Osteoblast (primary cell): ENCODE measurements around the gene MUS81. TPM values are rescaled to one million over a fixed set of nuclear protein-coding genes. Genes with fewer than 3 reads are reported as not detected.
A peak's percentile ranks its signal among the peaks of the same experiment; 100 is the strongest.

ENCODE experiments used
- DNase-seq: peaks from one replicate; pipeline ENCODE4 v3.0.0; 2011; ENCODE audit warnings: low spot score, mixed read lengths; ENCODE audit not compliant: insufficient read length; ENCODE audit errors: missing footprints
- H2AFZ ChIP-seq: 2 replicates; pipeline ENCODE4 v1.6.0; 2011; ENCODE audit warnings: mild to moderate bottlenecking, low read length
- H3K27ac ChIP-seq: 2 replicates; pipeline ENCODE4 v1.5.1; 2011; ENCODE audit warnings: mild to moderate bottlenecking, low read depth, low read length, moderate library complexity
- H3K27me3 ChIP-seq: 2 replicates; pipeline ENCODE4 v1.6.0; 2012; ENCODE audit warnings: mild to moderate bottlenecking, control low read depth, inconsistent platforms, low read length, moderate library complexity; ENCODE audit not compliant: insufficient read depth
- H3K36me3 ChIP-seq: 2 replicates; pipeline ENCODE4 v1.5.1; 2011; ENCODE audit warnings: mild to moderate bottlenecking, low read length, control low read depth, moderate library complexity; ENCODE audit not compliant: insufficient read depth
- H3K4me1 ChIP-seq: 2 replicates; pipeline ENCODE4 v1.5.1; 2011; ENCODE audit warnings: mild to moderate bottlenecking, low read length, control low read depth, moderate library complexity; ENCODE audit not compliant: insufficient read depth
- H3K4me2 ChIP-seq: 2 replicates; pipeline ENCODE4 v1.6.0; 2011; ENCODE audit warnings: mild to moderate bottlenecking, low read length; ENCODE audit not compliant: insufficient read depth
- H3K4me3 ChIP-seq: fragments of 200-600 bp; sonication (generic); 3 replicates; pipeline ENCODE4 v1.5.1; 2012; ENCODE audit warnings: mild to moderate bottlenecking, low read length, inconsistent platforms; ENCODE audit not compliant: insufficient read depth
- H3K79me2 ChIP-seq: 2 replicates; pipeline ENCODE4 v1.6.0; 2012; ENCODE audit warnings: mild to moderate bottlenecking, low read length, control low read depth, inconsistent platforms; ENCODE audit not compliant: insufficient read depth
- H3K9me3 ChIP-seq: 2 replicates; pipeline ENCODE4 v1.5.1; 2011; ENCODE audit warnings: low read depth, low read length, control low read depth
- H4K20me1 ChIP-seq: 2 replicates; pipeline ENCODE4 v1.6.0; 2012; ENCODE audit warnings: mild to moderate bottlenecking, low read length, control low read depth; ENCODE audit not compliant: insufficient read depth
- total RNA-seq: library from RNA; depleted of rRNA; stranded (reverse); fragments of >200 nt; gene quantifications from 2 replicates; pipeline ENCODE4 v1.2.3, GENCODE V29; 2012
- TF ChIP-seq, protein P1 (sequence below): IDR thresholded peaks from 2 replicates; pipeline ENCODE4 v1.5.1; 2011; ENCODE audit warnings: mild to moderate bottlenecking, low read depth, low read length, moderate library complexity; ENCODE audit errors: extremely low read depth

The MUS81 gene
- total RNA-seq, 1 donor: 53.6 TPM

DNA sequence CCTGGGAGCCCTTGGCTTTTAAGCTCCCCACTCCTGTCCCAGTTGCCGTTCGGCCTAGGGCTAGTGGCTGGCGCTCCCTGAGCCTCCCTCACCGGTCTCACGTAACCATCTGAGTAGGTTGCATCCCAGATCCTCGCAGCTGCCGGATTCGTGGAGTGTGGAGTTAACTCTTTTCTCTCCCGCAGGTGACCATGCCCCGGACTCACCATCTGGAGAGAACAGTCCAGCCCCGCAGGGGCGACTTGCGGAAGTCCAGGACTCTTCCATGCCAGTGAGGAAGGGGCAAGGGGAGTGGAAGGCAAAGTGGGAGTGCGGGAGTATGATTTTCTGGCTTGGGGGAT lies 902 bp downstream of the MUS81 start:
- TF ChIP-seq, protein P1, sequence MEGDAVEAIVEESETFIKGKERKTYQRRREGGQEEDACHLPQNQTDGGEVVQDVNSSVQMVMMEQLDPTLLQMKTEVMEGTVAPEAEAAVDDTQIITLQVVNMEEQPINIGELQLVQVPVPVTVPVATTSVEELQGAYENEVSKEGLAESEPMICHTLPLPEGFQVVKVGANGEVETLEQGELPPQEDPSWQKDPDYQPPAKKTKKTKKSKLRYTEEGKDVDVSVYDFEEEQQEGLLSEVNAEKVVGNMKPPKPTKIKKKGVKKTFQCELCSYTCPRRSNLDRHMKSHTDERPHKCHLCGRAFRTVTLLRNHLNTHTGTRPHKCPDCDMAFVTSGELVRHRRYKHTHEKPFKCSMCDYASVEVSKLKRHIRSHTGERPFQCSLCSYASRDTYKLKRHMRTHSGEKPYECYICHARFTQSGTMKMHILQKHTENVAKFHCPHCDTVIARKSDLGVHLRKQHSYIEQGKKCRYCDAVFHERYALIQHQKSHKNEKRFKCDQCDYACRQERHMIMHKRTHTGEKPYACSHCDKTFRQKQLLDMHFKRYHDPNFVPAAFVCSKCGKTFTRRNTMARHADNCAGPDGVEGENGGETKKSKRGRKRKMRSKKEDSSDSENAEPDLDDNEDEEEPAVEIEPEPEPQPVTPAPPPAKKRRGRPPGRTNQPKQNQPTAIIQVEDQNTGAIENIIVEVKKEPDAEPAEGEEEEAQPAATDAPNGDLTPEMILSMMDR: no peak
- Histone ChIP-seq H2AFZ (no peak overlapping the region), H3K36me3 (peaks cover 50% of the 10 kb centered on the region), H3K9me3 (no peaks in the 10 kb centered on the region), H3K4me1 (peaks cover 38% of the 10 kb centered on the region), H3K27me3 (no peaks in the 10 kb centered on the region), H4K20me1 (peaks cover 24% of the 10 kb centered on the region), H3K27ac (peak overlapping the region; percentile 82), H3K4me2 (peak overlapping the region; percentile 99), H3K4me3 (peak overlapping the region; percentile 99), H3K79me2 (peaks cover 52% of the 10 kb centered on the region)
- DNase-seq: peak; percentile 77

DNA sequence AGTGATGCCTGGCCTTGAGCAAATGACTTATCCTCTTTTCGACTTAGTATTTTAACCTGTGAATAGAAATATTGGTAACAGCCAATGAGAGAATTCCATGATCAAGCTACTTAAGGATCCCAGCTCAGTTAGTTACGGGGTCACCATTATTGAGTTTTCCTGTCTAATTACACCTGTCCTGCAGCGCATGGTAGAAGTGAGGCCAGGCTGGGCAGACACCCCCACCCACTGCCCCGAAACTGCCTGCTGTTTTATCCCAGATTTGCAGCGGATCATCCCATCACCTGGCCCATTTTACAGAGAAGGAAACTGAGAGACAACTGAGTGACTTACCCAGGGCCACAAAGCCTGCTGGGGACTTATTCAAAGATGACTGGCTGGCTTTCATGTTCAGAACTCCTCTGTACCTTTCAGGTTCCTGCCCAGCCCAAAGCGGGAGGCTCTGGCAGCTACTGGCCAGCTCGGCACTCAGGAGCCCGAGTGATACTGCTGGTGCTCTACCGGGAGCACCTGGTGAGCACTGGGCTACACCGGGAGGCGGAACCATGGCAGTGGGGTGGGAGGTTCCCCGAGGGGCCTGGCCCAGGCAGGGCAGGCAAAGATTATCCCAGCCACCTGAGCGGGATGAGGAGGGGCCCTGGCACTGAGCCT lies 1.4 kb downstream of the MUS81 start:
- Histone ChIP-seq H3K4me1 (peaks cover 33% of the 10 kb centered on the region), H3K36me3 (peaks cover 50% of the 10 kb centered on the region), H3K79me2 (peaks cover 47% of the 10 kb centered on the region), H3K9me3 (no peaks in the 10 kb centered on the region), H3K27me3 (no peaks in the 10 kb centered on the region), H3K4me3 (peak overlapping the region; percentile 99), H3K4me2 (peak overlapping the region; percentile 99), H2AFZ (no peak overlapping the region), H4K20me1 (peaks cover 19% of the 10 kb centered on the region), H3K27ac (peak overlapping the region; percentile 82)
- TF ChIP-seq, protein P1: no peak
- peak; percentile 73 for DNase-seq

DNA sequence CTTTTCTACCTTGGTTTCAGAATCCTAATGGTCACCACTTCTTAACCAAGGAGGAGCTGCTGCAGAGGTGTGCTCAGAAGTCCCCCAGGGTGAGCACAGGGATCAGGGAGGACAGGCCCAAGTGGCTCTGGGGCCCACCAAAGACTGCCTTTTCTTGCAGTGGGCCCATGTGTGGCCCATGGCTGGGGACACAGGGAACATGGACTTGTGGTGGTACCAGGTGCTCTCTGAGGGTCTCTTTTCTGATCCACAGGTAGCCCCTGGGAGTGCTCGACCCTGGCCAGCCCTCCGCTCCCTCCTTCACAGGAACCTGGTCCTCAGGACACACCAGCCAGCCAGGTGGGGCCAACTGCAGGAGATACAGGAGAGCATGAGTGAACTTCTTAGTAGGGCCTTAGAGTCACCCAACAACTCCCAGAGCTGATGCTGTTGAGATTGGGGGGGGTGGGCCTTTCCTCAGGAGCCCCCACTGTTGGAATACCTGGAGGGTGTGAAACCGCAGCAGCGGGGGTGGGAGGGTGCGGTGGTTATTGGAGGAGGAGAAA lies 2.0 kb downstream of the MUS81 start:
- Histone ChIP-seq H3K27ac (no peak overlapping the region), H3K4me2 (no peak overlapping the region), H2AFZ (no peak overlapping the region), H3K27me3 (no peaks in the 10 kb centered on the region), H3K4me1 (peaks cover 31% of the 10 kb centered on the region), H3K79me2 (peaks cover 41% of the 10 kb centered on the region), H3K36me3 (peaks cover 52% of the 10 kb centered on the region), H3K4me3 (peak overlapping the region; percentile 99), H3K9me3 (no peaks in the 10 kb centered on the region), H4K20me1 (peaks cover 18% of the 10 kb centered on the region)
- TF ChIP-seq, protein P1: no peak
- no peak for DNase-seq

DNA sequence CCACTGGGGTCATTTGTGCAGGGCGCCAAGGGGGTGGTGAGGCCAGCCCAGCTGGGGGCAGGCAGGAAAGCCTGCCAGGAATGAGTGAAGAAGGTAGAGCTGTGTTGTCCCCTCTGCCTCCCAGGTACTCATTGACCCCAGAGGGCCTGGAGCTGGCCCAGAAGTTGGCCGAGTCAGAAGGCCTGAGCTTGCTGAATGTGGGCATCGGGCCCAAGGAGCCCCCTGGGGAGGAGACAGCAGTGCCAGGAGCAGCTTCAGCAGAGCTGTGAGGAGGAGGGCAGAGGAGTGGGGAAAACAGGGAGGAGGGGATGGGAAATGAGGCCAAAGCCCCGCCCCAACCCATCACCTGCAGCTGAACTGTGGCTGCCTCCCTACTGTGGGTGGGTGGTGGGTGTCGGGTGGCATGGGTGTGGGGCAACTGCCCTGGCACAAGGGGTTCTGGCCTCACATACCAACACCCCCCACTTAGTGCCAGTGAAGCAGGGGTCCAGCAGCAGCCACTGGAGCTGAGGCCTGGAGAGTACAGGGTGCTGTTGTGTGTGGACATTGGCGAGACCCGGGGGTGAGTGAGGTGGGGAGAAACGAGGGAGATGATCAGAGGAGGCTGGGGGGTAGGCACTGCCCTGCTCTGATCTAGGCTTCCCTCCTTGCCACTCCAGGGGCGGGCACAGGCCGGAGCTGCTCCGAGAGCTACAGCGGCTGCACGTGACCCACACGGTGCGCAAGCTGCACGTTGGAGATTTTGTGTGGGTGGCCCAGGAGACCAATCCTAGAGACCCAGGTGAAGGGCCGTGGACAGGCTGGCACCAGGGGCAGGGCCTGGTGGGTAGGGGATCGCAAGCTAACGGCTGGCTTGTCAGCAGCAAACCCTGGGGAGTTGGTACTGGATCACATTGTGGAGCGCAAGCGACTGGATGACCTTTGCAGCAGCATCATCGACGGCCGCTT lies 3.0 kb downstream of the MUS81 start:
- Histone ChIP-seq H2AFZ (no peak overlapping the region), H4K20me1 (peaks cover 23% of the 10 kb centered on the region), H3K4me1 (peaks cover 31% of the 10 kb centered on the region), H3K4me3 (no peak overlapping the region), H3K36me3 (peaks cover 58% of the 10 kb centered on the region), H3K4me2 (no peak overlapping the region), H3K79me2 (peaks cover 39% of the 10 kb centered on the region), H3K9me3 (no peaks in the 10 kb centered on the region), H3K27me3 (no peaks in the 10 kb centered on the region), H3K27ac (no peak overlapping the region)
- TF ChIP-seq, protein P1: no peak
- DNase-seq: peak; percentile 82
